GM19043 (cell line): ENCODE results near the gene PRR20D.
"Not testable (repeated sequence)": the region's sequence is repeated elsewhere in the genome, so short reads cannot be mapped to it uniquely, and the experiment has no call there.

ENCODE experiments used
- ATAC-seq: cut with Tn5 transposase; IDR thresholded peaks from one replicate; pipeline ENCODE4 v1.9.1; 2021; ENCODE audit warnings: low read depth; ENCODE audit not compliant: unreplicated experiment

Gene PRR20D

DNA sequence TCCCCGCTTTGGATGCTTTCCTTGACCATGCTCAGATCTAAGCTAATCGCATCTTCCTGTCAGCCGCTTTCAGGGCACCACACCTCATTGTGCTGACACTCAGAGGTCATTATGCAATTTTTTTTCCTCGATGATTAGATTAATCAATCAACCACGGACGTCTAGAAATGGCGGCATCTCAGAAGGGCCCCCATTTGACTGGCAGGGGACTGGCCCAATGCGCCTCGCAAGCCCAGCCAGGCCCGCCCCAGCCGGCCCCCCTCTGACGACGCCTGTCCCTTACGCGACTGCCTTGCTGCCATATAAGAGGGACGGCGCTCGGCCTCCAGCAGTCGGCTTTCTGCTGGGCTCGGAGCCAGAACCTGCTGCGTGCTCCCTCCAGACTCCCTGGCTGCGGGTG, at the start of gene PRR20D:
PRR20D (plus strand) TSS at position 301 of the 400 bp plus-strand sequence. CDS start 387 bp downstream, outside the sequence.
- ATAC-seq = not testable (repeated sequence)

DNA sequence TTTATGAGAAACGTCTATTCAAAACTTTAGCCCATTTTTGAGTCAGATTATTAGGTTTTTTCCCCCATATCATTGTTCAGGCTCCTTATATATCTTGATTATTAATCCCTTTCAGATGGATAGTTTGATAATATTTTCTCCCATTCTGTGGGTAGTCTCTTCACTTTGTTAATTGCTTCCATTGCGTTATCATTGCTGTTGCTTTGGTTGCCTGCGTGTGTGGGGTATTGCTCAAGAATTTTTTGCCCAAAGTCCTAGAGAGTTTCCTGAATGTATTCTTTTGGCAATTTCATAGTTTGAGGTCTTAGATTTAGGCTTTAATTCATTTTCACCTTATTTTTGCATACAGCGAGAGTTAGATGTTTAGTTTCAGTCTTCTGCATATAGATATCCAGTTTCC, 45.5 kb upstream of the PRR20D start:
- ATAC-seq = no peak

DNA sequence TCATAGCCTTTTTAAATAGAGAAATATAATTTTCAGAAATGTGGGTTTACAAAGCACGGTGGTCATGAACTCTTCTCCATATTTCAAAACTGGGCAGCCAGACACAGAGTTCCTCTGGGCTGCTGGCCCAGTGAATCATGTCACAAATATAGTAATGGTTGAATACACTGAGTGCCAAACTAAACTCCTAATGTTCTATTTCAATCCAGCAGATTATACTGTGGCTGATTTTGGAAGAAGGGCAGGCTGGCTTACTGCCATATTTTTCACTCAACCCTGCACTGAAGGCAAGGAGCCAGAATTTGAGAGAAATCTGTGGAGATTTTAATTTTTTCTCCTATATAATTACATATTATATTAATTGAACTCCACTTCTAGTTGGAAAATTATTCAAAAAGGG, 36.8 kb upstream of the PRR20D start:
- ATAC-seq = no peak

DNA sequence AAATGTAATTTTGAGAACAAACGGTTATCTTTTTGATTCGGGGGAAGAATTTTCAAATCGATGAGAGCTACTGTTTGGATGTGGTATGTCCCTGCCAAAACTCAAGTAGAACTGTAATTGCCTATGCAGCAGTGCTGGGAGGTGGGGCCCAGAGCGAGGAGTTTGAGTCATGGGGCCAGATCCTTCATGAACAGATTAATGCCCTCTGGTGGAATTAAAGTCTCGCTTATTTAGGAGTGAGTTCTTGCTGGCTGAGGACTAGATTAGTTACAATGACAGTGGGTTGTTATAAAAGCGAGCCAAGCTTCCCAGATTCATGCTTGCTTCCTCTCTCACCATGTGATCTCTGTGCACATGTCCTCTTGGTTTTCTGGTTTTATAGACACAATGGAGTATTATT, 31.5 kb upstream of the PRR20D start:
- no peak for ATAC-seq

DNA sequence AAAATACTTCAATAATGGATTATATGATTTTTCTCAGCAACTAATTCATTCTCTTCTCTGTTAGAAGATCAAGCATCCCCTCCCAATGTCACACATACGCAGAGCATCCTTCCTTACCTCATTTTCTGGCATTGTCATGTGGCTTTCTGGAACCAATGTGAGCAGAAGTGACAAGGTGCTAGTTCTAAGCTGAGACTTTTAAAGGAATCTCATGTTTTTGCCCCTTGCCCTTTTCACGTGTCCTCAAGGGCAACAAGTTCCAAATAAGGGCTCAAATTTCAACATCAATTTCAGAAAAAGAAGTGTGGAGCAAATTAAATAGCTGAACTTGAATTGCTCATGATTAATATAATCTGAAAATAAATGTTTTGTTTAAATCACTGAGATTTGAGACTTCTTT, 24.3 kb upstream of the PRR20D start:
- ATAC-seq = no peak

DNA sequence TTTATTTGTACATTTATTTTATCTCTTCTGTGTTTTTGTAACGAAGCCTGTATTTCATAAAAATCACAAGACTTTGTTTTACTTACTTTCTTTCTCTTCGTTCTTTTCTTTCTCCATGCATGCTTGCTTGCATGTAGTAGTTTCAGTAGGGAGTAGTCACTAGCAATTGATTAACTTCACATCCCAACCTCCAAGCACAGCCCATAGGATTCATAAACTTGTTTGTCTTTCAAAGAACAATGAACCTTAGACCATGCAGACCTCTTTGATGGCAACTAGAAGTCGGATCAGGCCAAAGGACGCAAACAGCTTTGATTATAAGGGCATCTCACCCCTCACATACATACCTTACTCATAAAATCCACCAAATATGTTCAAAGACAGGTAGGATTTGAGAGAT, 22.8 kb upstream of the PRR20D start:
- ATAC-seq = no peak

DNA sequence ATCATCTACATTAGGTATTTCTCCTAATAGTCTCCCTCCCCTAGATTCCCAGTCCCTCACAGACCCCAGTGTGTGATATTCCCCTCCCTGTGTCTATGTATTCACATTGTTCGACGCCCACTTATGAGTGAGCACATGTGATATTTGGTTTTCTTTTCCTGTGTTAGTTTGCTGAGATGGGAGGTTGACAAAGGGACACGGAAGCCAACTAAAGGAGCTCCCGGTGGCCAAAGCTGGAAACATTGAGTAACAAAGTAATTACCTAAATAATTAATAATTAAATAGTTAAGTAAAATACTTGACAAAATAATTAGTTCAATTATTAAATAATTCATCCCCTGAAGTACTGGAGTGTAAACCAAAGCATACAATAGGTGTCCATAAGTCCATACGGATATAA, 21.4 kb upstream of the PRR20D start:
- no peak for ATAC-seq

DNA sequence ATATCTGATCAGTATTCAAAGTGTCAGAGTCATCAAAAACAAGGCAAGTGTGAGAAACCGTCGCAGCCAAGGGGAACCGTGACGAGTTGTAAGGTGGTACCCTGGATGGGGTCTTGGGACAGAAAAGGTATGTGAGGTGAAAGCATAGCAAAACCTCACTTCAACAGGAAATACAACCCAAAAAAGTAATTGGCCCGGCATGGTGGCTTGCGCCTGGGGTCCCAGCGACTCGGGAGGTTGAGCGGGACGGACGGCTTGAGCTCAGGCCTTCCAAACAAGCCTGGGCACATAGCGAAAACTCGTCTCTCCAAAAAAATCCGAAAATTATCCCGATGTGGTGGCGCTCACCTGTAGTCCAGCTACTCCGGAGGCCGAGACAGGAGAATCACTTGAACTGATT, 20.7 kb upstream of the PRR20D start:
- not testable (repeated sequence) for ATAC-seq

DNA sequence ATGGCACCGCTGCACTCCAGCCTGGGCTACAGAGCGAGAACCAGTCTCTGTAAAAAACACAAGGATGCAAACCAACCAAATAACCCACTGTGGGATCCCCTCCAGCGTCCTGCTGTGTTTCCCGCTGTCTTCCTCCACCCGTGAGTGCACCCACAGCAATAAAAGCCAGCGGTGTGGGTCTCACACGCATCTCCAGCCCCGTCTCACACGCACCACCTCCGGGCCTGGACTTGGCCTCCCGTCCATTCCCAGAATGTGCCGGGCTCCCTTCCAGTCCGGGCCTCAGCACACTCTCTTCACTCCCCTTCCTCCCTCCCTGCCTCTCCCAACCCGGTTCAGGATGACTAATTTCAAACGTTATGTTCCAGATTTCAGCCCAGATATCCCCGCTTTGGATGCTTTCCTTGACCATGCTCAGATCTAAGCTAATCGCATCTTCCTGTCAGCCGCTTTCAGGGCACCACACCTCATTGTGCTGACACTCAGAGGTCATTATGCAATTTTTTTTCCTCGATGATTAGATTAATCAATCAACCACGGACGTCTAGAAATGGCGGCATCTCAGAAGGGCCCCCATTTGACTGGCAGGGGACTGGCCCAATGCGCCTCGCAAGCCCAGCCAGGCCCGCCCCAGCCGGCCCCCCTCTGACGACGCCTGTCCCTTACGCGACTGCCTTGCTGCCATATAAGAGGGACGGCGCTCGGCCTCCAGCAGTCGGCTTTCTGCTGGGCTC, 20.0 kb upstream of the PRR20D start, which contains the start of gene PRR20A:
PRR20A (plus strand) TSS at position 684 of the 734 bp plus-strand sequence. CDS start 387 bp downstream, outside the sequence.
- ATAC-seq = not testable (repeated sequence)

DNA sequence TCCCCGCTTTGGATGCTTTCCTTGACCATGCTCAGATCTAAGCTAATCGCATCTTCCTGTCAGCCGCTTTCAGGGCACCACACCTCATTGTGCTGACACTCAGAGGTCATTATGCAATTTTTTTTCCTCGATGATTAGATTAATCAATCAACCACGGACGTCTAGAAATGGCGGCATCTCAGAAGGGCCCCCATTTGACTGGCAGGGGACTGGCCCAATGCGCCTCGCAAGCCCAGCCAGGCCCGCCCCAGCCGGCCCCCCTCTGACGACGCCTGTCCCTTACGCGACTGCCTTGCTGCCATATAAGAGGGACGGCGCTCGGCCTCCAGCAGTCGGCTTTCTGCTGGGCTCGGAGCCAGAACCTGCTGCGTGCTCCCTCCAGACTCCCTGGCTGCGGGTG, 13.2 kb upstream of the PRR20D start, which contains the start of gene PRR20B:
PRR20B (plus strand) TSS at position 301 of the 400 bp plus-strand sequence. CDS start 387 bp downstream, outside the sequence.
- not testable (repeated sequence) for ATAC-seq

DNA sequence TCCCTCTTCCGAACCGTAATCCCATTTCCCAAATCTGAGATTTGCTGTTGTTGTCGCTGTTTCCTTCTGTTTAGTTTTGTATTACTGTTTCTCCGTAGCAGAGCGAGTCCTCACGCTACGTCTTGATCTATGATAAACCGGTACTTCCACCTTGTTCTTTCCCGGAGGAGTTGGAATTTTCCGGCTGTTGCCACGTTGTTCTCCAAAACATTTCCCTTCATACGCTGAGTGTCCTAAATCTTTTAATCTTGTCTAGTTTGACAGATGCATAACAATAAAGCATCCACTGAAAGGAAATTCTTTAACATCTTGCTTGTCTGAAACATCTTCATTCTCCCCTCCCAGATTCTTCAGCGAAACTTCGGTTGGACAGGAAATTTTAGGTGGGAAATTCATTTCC, 12.3 kb upstream of the PRR20D start:
- not testable (repeated sequence) for ATAC-seq

DNA sequence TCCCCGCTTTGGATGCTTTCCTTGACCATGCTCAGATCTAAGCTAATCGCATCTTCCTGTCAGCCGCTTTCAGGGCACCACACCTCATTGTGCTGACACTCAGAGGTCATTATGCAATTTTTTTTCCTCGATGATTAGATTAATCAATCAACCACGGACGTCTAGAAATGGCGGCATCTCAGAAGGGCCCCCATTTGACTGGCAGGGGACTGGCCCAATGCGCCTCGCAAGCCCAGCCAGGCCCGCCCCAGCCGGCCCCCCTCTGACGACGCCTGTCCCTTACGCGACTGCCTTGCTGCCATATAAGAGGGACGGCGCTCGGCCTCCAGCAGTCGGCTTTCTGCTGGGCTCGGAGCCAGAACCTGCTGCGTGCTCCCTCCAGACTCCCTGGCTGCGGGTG, 6.7 kb upstream of the PRR20D start, which contains the start of gene PRR20C:
PRR20C (plus strand) TSS at position 301 of the 400 bp plus-strand sequence. CDS start 387 bp downstream, outside the sequence.
- not testable (repeated sequence) for ATAC-seq

DNA sequence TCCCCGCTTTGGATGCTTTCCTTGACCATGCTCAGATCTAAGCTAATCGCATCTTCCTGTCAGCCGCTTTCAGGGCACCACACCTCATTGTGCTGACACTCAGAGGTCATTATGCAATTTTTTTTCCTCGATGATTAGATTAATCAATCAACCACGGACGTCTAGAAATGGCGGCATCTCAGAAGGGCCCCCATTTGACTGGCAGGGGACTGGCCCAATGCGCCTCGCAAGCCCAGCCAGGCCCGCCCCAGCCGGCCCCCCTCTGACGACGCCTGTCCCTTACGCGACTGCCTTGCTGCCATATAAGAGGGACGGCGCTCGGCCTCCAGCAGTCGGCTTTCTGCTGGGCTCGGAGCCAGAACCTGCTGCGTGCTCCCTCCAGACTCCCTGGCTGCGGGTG, 6.5 kb downstream of the PRR20D start, which contains the start of gene PRR20E:
PRR20E (plus strand) TSS at position 301 of the 400 bp plus-strand sequence. CDS start 387 bp downstream, outside the sequence.
- not testable (repeated sequence) for ATAC-seq

DNA sequence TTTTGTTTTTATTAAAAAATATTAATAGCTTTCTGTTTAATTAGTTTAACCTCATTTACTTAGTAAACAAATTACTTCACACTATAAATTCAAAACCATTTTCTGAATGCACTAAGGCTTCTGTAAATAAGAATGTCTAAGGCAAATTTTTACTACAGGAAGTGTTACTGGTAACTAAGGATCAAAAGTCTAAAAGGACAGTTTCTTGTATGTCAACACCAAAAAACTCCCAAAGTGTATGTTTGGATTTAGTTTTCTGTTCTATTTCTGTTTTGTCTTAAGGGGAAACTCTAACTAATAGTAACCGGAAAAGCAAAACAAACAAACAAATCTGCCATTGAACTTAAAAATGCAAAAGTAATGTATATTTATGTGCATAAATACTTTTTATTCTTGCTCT, 31.2 kb downstream of the PRR20D start:
- ATAC-seq = no peak

DNA sequence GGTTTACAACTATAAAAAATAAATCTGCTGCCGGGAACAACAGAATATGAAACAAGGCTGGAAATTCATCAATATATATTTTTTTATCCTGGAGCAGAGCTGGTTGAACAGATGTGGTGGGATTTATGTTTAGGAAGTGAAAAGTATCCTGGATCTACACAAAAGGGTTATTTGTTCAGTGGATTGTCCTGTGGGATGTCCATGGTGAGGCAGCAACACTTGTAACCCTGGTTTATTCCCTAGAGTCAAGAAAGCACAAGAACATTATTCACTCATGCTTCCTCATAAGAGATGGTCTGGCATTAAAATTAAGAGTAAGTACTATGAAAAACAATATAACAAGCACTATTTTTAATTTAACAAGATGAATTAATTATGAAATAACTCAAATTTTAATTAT, 52.6 kb downstream of the PRR20D start:
- no peak for ATAC-seq
